Testis (tissue), 3 donors: ENCODE data around the gene YPEL4. TPM values are rescaled to one million over a fixed set of nuclear protein-coding genes. Genes with fewer than 3 reads are reported as not detected.
A peak's percentile ranks its signal among the peaks of the same experiment; 100 is the strongest.
"Not testable (repeated sequence)": the region's sequence is repeated elsewhere in the genome, so short reads cannot be mapped to it uniquely, and the experiment has no call there.

Source experiments
- DNase-seq: peaks from one replicate; pipeline ENCODE4 v3.0.0-alpha.2; 2019
- H3K27ac ChIP-seq, 2 donors: fragments of 200-600 bp; sonication (generic); one replicate each; pipeline ENCODE4 v1.5.1; 2019
- H3K27me3 ChIP-seq: fragments of 200-600 bp; sonication (generic); one replicate; pipeline ENCODE4 v1.5.1; 2019
- H3K36me3 ChIP-seq: fragments of 200-600 bp; sonication (generic); one replicate; pipeline ENCODE4 v1.5.1; 2017; ENCODE audit warnings: low read depth; ENCODE audit errors: missing control alignments
- H3K4me1 ChIP-seq: fragments of 200-600 bp; sonication (generic); one replicate; pipeline ENCODE4 v1.5.1; 2019
- H3K4me3 ChIP-seq, 2 donors: fragments of 200-600 bp; sonication (generic); one replicate each; pipeline ENCODE4 v1.5.1; 2017 to 2019
- H3K9me3 ChIP-seq: fragments of 200-600 bp; sonication (generic); one replicate; pipeline ENCODE4 v1.5.1; 2017
- POLR2A ChIP-seq: fragments of 450-650 bp; IDR thresholded peaks from one replicate; pipeline ENCODE4 v1.6.1; 2017; ENCODE audit warnings: antibody characterized with exemption, mild to moderate bottlenecking, moderate library complexity
- WGBS, 2 donors: methylation state at CpG; one replicate each; pipeline ENCODE4 v1.1.5; 2018; 5-methylcytosine and 5-hydroxymethylcytosine counted together
- intact Hi-C: fragments of 100-400 bp; cut with DNase I; formaldehyde crosslinking; loops from one replicate; pipeline ENCODE4 v1.15.1; 2023; ENCODE audit warnings: low total_unique reads
- polyA plus RNA-seq: library from polyadenylated mRNA; stranded (reverse); fragments of 350-450 nt; fragmentation: Illumina TruSeq; extraction: RNeasy Lipid Tissue Mini Kit (QIAGEN cat#74804); gene quantifications from one replicate; pipeline ENCODE4 v1.2.3, GENCODE V29; 2014; ENCODE audit warnings: low read depth, low replicate concordance; ENCODE audit not compliant: insufficient read depth
- total RNA-seq, 2 donors: library from RNA; depleted of rRNA; stranded (reverse); fragments of >200 nt; gene quantifications; one replicate each; pipeline ENCODE4 v1.2.3, GENCODE V29; 2016
- TF ChIP-seq, protein P1 (sequence below), 3 experiments: fragments of 450-650 bp in 2 of 3; fragments of 200-600 bp in 1 of 3; sonication (generic) in 1 of 3; IDR thresholded peaks; one replicate each; pipeline ENCODE4 v1.5.1; 2016 to 2019; ENCODE audit warnings: antibody characterized with exemption in 3 of 3, mild to moderate bottlenecking in 2 of 3, moderate library complexity in 1 of 3

Gene YPEL4
- total and polyA plus RNA-seq, 3 donors from 2014 or later, result 1.4 to 4.2 (median 3.4) TPM

DNA sequence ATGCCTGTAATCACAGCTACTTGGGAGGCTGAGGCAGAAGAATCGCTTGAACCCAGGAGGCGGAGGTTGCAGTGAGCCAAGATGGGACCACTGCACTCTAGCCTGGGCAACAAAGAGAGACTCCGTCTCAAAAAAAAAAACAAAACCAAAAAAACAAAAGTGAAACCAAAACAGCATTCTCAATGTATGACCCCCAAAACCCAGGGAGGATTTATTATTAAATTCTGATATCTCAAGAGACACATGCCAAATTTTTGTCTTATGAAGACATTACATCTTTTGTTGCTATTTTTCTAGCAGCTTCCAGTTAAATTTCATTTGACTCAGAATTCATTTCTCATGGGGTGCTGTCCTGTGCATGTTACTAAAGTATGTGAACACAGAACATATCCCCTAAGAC lies 3.0 kb upstream of the YPEL4 start:
- TF ChIP-seq, protein P1, sequence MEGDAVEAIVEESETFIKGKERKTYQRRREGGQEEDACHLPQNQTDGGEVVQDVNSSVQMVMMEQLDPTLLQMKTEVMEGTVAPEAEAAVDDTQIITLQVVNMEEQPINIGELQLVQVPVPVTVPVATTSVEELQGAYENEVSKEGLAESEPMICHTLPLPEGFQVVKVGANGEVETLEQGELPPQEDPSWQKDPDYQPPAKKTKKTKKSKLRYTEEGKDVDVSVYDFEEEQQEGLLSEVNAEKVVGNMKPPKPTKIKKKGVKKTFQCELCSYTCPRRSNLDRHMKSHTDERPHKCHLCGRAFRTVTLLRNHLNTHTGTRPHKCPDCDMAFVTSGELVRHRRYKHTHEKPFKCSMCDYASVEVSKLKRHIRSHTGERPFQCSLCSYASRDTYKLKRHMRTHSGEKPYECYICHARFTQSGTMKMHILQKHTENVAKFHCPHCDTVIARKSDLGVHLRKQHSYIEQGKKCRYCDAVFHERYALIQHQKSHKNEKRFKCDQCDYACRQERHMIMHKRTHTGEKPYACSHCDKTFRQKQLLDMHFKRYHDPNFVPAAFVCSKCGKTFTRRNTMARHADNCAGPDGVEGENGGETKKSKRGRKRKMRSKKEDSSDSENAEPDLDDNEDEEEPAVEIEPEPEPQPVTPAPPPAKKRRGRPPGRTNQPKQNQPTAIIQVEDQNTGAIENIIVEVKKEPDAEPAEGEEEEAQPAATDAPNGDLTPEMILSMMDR (IDR thresholded peaks at IDR 0.05), result no peak
- no peak for TF ChIP-seq POLR2A
- intact Hi-C loops, result no loop called here
- peaks cover 26% of the 10 kb centered on the region for H3K4me1 ChIP-seq
- WGBS, 2 donors, result 74 to 83% methylated on average over 3 of the region's 3 CpGs
- H3K9me3 ChIP-seq, result no peaks in the 10 kb centered on the region
- H3K36me3 ChIP-seq, result no peaks in the 10 kb centered on the region
- no peak overlapping the region for H3K4me3 ChIP-seq
- H3K27ac ChIP-seq, result no peak overlapping the region
- no peaks in the 10 kb centered on the region for H3K27me3 ChIP-seq
- DNase-seq, result no peak

GRCh38 chr11:57652230-57652629 lies 2.5 kb upstream of the YPEL4 start:
- H3K36me3 ChIP-seq, H3K27ac ChIP-seq, DNase-seq, H3K27me3 ChIP-seq, H3K9me3 ChIP-seq, intact Hi-C loops, H3K4me3 ChIP-seq: not testable (repeated sequence)
- 88 to 91% methylated on average over 14 of the region's 14 CpGs for WGBS, 2 donors
- H3K4me1 ChIP-seq, result peaks cover 26% of the 10 kb centered on the region

GRCh38 chr11:57651408-57651807 lies 1.7 kb upstream of the YPEL4 start:
- 80 to 85% methylated on average over 7 of the region's 7 CpGs for WGBS, 2 donors
- Histone ChIP-seq H3K9me3 (no peaks in the 10 kb centered on the region), H3K4me3 (no peak overlapping the region), H3K36me3 (no peaks in the 10 kb centered on the region), H3K27ac (no peak overlapping the region), H3K27me3 (no peaks in the 10 kb centered on the region), H3K4me1 (peaks cover 25% of the 10 kb centered on the region)
- DNase-seq, result no peak
- TF ChIP-seq POLR2A, result no peak
- TF ChIP-seq, protein P1 (IDR thresholded peaks at IDR 0.05), result no peak
- intact Hi-C loops, result no loop called here

- Histone ChIP-seq H3K27me3 (no peaks in the 10 kb centered on the region), H3K4me3 (no peak overlapping the region), H3K27ac (no peak overlapping the region), H3K9me3 (no peaks in the 10 kb centered on the region), H3K36me3 (no peaks in the 10 kb centered on the region), H3K4me1 (peaks cover 29% of the 10 kb centered on the region)
- DNase-seq, result no peak
- no peak for TF ChIP-seq POLR2A
- TF ChIP-seq, protein P1 (IDR thresholded peaks at IDR 0.05), result no peak
- 65 to 70% methylated on average over 5 of the region's 5 CpGs for WGBS, 2 donors
- intact Hi-C loops, result no loop called here
Measured at GRCh38 chr11:57650739-57651090, 1.0 kb upstream of the YPEL4 start.

DNA sequence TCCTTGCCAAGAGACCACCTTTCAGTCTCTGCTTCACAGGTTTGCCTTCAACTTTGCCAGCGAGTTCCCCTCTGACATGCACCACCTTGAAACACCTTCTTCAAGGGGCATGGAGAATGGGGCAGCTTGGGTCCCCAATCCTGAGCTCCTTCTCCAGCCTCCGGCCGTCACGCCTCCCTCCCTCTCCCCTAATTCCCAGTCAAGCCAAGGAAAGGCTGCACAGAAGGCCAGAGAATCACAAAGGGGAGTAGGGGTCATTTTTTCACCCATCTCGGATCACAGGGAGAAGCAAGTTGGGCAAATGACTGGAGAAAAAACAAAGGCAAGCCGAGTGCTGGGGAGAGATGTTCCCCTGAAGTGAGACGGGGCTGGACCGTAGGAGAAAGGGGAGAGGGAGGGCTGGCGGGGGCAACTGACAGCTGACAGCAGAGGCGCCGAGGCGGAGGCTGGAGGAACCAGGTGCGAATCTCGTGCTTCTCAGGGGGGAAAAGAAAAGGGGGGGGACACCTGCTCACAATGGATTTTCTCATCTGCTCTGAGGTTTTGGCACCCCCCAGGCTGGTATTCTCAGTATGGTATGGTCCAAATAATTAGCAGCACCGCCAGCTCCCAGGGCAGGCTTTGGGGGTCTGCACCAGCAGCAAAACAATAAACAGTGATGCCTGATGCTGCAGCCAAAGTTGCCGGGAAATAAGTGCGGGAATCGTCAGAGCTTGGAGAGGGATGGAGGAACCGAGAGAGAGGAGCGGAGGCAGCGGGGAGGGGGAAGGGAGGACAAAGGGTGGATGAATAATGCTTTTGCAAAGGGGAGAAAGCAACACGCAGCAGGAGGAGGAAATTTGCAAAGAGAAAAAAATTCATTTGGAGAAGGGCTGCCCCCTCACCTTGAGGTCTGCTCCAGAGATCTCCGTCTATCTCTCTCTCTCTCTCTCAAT lies 644 bp downstream of the YPEL4 start:
- H3K9me3 ChIP-seq, result no peaks in the 10 kb centered on the region
- no peak for DNase-seq
- no peaks in the 10 kb centered on the region for H3K36me3 ChIP-seq
- TF ChIP-seq, protein P1 (IDR thresholded peaks at IDR 0.05), result no peak
- no peak for TF ChIP-seq POLR2A
- intact Hi-C loops, result no loop called here
- H3K27me3 ChIP-seq, result no peaks in the 10 kb centered on the region
- peak overlapping the region; percentile 31 to 38 for H3K4me3 ChIP-seq
- 1 to 2% methylated on average over 19 to 23 of the region's 23 CpGs for WGBS, 2 donors
- H3K27ac ChIP-seq, result no peak overlapping the region
- peaks cover 43% of the 10 kb centered on the region for H3K4me1 ChIP-seq
